SH-SY5Y (cell line): Measurements from ENCODE around the gene CDK18.

Experiments used
- GATA2 ChIP-seq: IDR thresholded peaks from 2 replicates; pipeline ENCODE4 v1.6.1; 2011; ENCODE audit warnings: mild to moderate bottlenecking, low read depth, low read length
- GATA3 ChIP-seq: IDR thresholded peaks from 2 replicates; pipeline ENCODE4 v1.6.1; 2011; ENCODE audit warnings: low read depth, mild to moderate bottlenecking, low read length, moderate library complexity

DNA sequence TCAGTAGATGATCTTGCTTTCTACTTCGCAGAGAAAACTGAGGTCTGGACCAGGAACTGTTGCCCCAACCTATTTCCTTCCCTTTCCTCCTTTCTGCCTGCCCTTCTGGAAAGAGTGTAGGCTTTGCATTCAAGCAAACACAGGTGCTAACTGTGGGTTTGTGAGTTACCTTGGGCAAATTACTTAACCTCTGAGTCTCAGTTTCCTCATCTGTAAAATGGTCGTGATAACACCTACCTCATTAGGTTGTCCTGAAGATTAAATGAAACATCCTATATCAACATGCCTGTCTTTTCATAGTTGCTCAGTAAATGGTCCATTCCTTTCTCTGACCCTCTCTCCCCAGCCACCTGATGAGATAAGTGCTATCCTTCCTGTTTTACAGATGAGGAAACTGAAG, 39.1 kb upstream of the CDK18 start:
- TF ChIP-seq GATA2: no peak
- TF ChIP-seq GATA3: no peak
